G401.6 (cell line): ENCODE data around the gene LRRK2.
"Not testable (repeated sequence)": the region's sequence is repeated elsewhere in the genome, so short reads cannot be mapped to it uniquely, and the experiment has no call there.

Source experiments
- FAIRE-seq: peaks from 2 replicates; lab custom pipeline; 2012; peaks lifted over from hg19 to GRCh38; lab: Jason Lieb, UNC

The LRRK2 gene

GRCh38 chr12:40248585-40249297 lies 23.9 kb downstream of the LRRK2 start:
- no peak for FAIRE-seq

GRCh38 chr12:40250652-40251051 lies 25.9 kb downstream of the LRRK2 start:
- not testable (repeated sequence) for FAIRE-seq

GRCh38 chr12:40253936-40254335 lies 29.1 kb downstream of the LRRK2 start:
- no peak for FAIRE-seq

- no peak for FAIRE-seq
Measured at GRCh38 chr12:40254455-40255085, 29.8 kb downstream of the LRRK2 start.

- FAIRE-seq, result no peak
Measured at GRCh38 chr12:40258371-40258770, 33.6 kb downstream of the LRRK2 start.

GRCh38 chr12:40261937-40262336 lies 37.1 kb downstream of the LRRK2 start:
- FAIRE-seq, result no peak

GRCh38 chr12:40262657-40263056 lies 37.9 kb downstream of the LRRK2 start:
- no peak for FAIRE-seq

GRCh38 chr12:40263616-40264409 lies 39.0 kb downstream of the LRRK2 start:
- FAIRE-seq, result no peak

- FAIRE-seq, result no peak
Measured at GRCh38 chr12:40271981-40272664, 47.3 kb downstream of the LRRK2 start.

- no peak for FAIRE-seq
Measured at GRCh38 chr12:40281791-40282364, 57.1 kb downstream of the LRRK2 start.

GRCh38 chr12:40286583-40286982 lies 61.8 kb downstream of the LRRK2 start:
- FAIRE-seq, result no peak

- no peak for FAIRE-seq
Measured at GRCh38 chr12:40287369-40287975, 62.7 kb downstream of the LRRK2 start.

- FAIRE-seq, result peak; percentile 27
Measured at GRCh38 chr12:40292788-40293429, 68.1 kb downstream of the LRRK2 start.

GRCh38 chr12:40298341-40298740 lies 73.5 kb downstream of the LRRK2 start:
- FAIRE-seq, result no peak

- no peak for FAIRE-seq
Measured at GRCh38 chr12:40300490-40300889, 75.7 kb downstream of the LRRK2 start.

- no peak for FAIRE-seq
Measured at GRCh38 chr12:40309001-40309400, 84.2 kb downstream of the LRRK2 start.

- FAIRE-seq, result no peak
Measured at GRCh38 chr12:40310211-40310610, 85.4 kb downstream of the LRRK2 start.

- FAIRE-seq, result no peak
Measured at GRCh38 chr12:40312196-40312595, 87.4 kb downstream of the LRRK2 start.

GRCh38 chr12:40312982-40313576 lies 88.3 kb downstream of the LRRK2 start:
- no peak for FAIRE-seq

GRCh38 chr12:40313928-40314327 lies 89.1 kb downstream of the LRRK2 start:
- no peak for FAIRE-seq

GRCh38 chr12:40314927-40315326 lies 90.1 kb downstream of the LRRK2 start:
- no peak for FAIRE-seq
